ENCODE results near the gene PXN. TPM values are rescaled to one million over a fixed set of nuclear protein-coding genes. Genes with fewer than 3 reads are reported as not detected.

Gene PXN
- total RNA-seq, 2 donors from 2014 or later, result 34.7 to 76.7 TPM

- peaks cover 42% of the 10 kb centered on the region for H3K36me3 ChIP-seq
- TF ChIP-seq, protein P1, sequence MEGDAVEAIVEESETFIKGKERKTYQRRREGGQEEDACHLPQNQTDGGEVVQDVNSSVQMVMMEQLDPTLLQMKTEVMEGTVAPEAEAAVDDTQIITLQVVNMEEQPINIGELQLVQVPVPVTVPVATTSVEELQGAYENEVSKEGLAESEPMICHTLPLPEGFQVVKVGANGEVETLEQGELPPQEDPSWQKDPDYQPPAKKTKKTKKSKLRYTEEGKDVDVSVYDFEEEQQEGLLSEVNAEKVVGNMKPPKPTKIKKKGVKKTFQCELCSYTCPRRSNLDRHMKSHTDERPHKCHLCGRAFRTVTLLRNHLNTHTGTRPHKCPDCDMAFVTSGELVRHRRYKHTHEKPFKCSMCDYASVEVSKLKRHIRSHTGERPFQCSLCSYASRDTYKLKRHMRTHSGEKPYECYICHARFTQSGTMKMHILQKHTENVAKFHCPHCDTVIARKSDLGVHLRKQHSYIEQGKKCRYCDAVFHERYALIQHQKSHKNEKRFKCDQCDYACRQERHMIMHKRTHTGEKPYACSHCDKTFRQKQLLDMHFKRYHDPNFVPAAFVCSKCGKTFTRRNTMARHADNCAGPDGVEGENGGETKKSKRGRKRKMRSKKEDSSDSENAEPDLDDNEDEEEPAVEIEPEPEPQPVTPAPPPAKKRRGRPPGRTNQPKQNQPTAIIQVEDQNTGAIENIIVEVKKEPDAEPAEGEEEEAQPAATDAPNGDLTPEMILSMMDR (IDR thresholded peaks at IDR 0.05), result no peak
- H3K9me3 ChIP-seq, result no peaks in the 10 kb centered on the region
- no peak overlapping the region for H3K4me3 ChIP-seq
- H3K4me1 ChIP-seq, result peaks cover 0 to 70% of the 10 kb centered on the region in 2 donors
- H3K27ac ChIP-seq, result peak overlapping the region; percentile 64 to 68
- DNase-seq (ENCODE audit: low spot score), result no peak
- no peaks in the 10 kb centered on the region for H3K27me3 ChIP-seq
Observed at GRCh38 chr12:120225852-120226640, 39.5 kb downstream of the PXN start.

- no peaks in the 10 kb centered on the region for H3K27me3 ChIP-seq
- TF ChIP-seq, protein P1 (IDR thresholded peaks at IDR 0.05), result no peak
- peak overlapping the region; percentile 64 to 68 for H3K27ac ChIP-seq
- peaks cover 51% of the 10 kb centered on the region for H3K36me3 ChIP-seq
- no peaks in the 10 kb centered on the region for H3K9me3 ChIP-seq
- H3K4me3 ChIP-seq, result peak overlapping the region in 1 of 2 donors; percentile 4
- peaks cover 0 to 61% of the 10 kb centered on the region in 2 donors for H3K4me1 ChIP-seq
- no peak for DNase-seq (ENCODE audit: low spot score)
Observed at GRCh38 chr12:120225200-120225558, 40.4 kb downstream of the PXN start.

GRCh38 chr12:120224304-120225199 lies 41.0 kb downstream of the PXN start:
- Histone ChIP-seq H3K36me3 (peaks cover 57% of the 10 kb centered on the region), H3K4me3 (peak overlapping the region in 1 of 2 donors; percentile 4), H3K27me3 (no peaks in the 10 kb centered on the region), H3K27ac (peak overlapping the region; percentile 64 to 68), H3K4me1 (peaks cover 0 to 55% of the 10 kb centered on the region in 2 donors), H3K9me3 (no peaks in the 10 kb centered on the region)
- TF ChIP-seq, protein P1 (IDR thresholded peaks at IDR 0.05), result no peak
- DNase-seq (ENCODE audit: low spot score), result no peak

GRCh38 chr12:120223458-120224303 lies 41.8 kb downstream of the PXN start:
- no peak for DNase-seq (ENCODE audit: low spot score)
- H3K36me3 ChIP-seq, result peaks cover 66% of the 10 kb centered on the region
- peaks cover 0 to 46% of the 10 kb centered on the region in 2 donors for H3K4me1 ChIP-seq
- no peaks in the 10 kb centered on the region for H3K9me3 ChIP-seq
- TF ChIP-seq, protein P1 (IDR thresholded peaks at IDR 0.05), result no peak
- H3K27ac ChIP-seq, result peak overlapping the region; percentile 64 to 68
- H3K4me3 ChIP-seq, result no peak overlapping the region
- H3K27me3 ChIP-seq, result no peaks in the 10 kb centered on the region

- H3K36me3 ChIP-seq, result peaks cover 79% of the 10 kb centered on the region
Observed at GRCh38 chr12:120222288-120222832, 43.2 kb downstream of the PXN start.

More at GRCh38 chr12:120222288-120222832, 43.2 kb downstream of the PXN start:
- no peak overlapping the region for H3K27ac ChIP-seq
- peaks cover 0 to 33% of the 10 kb centered on the region in 2 donors for H3K4me1 ChIP-seq
- no peaks in the 10 kb centered on the region for H3K27me3 ChIP-seq
- H3K4me3 ChIP-seq, result no peak overlapping the region
- TF ChIP-seq, protein P1 (IDR thresholded peaks at IDR 0.05), result no peak
- no peak for DNase-seq (ENCODE audit: low spot score)
- H3K9me3 ChIP-seq, result no peaks in the 10 kb centered on the region

All from right atrium auricular region (tissue), 2 donors.